SH-SY5Y (cell line): ENCODE data around the gene CC2D1A.

Source experiments
- GATA2 ChIP-seq: IDR thresholded peaks from 2 replicates; pipeline ENCODE4 v1.6.1; 2011; ENCODE audit warnings: mild to moderate bottlenecking, low read depth, low read length
- GATA3 ChIP-seq: IDR thresholded peaks from 2 replicates; pipeline ENCODE4 v1.6.1; 2011; ENCODE audit warnings: low read depth, mild to moderate bottlenecking, low read length, moderate library complexity

DNA sequence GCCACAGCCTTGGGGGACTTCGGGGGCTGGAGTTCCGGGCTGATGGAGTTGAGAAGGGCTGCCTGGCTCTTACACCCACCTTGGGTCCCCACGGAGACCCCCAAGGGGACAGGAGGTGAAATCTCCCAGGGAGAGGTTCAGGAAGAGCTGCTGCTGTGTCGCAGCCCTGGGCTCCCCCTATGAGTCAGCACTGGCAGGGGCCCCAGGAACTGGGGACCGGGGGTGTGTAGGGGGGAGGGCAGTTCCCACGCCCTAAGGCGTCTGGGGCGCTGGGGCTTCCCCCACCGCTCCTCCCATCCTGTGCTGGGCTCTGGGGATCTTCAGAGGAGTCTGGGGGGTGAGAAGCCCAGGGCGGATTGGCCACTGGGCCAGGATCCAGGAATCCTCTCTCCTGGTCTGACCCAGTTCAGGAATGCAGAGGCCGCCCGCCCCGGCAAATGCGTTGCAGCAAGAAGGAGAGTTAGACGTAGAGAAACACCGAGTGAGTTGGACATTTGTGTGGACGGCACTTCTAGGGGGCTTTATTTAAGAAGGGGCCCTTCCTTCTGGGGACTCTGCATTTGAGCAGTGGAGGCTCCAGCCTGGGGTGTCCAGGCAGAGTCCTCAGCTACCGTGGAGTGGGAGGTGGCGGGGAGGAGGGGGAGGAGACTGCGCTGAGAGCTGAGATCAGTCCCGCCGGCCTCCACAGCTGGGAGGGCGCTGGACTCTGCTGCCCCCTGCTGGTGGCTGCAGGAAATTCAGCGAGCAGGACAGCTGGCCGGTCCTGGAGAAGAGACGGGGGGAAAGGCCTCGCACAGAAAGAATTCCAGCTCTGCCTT lies 44.1 kb upstream of the CC2D1A start:
- TF ChIP-seq GATA2: no peak
- TF ChIP-seq GATA3: no peak
